PC-9 (cell line): ENCODE results near the gene TANC1.

Experiments used
- CTCF ChIP-seq: fragments of 200-600 bp; sonication (generic); conservative IDR thresholded peaks from 2 replicates; pipeline ENCODE4 v1.6.1; 2017; ENCODE audit warnings: mixed run types, antibody characterized with exemption, mild to moderate bottlenecking, moderate library complexity
- EZH2 ChIP-seq: fragments of 200-600 bp; sonication (generic); IDR thresholded peaks from 2 replicates; pipeline ENCODE4 v1.8.0; 2017; ENCODE audit warnings: antibody characterized with exemption, low read depth

GRCh38 chr2:159133797-159134196, 165.4 kb downstream of the TANC1 start:
- TF ChIP-seq CTCF (no peak), EZH2 (no peak)
